Caco-2 (cell line): Measurements from ENCODE around the gene GPR119. TPM values are rescaled to one million over a fixed set of nuclear protein-coding genes. Genes with fewer than 3 reads are reported as not detected.

Experiments used
- BruUV-seq: library from RNA; stranded (reverse); fragments of 400-500 nt; replicated peaks from 2 replicates; lab custom pipeline; 2021; lab: Mats Ljungman, UMichigan
- CTCF ChIA-PET: fragments of 300-600 bp; sonication (Branson Sonifier 250); formaldehyde crosslinking; loops from one replicate; lab custom pipeline; 2022; ENCODE audit warnings: antibody characterized with exemption; lab: Charles Lee
- POLR2A ChIA-PET: fragments of 300-600 bp; sonication (Branson Sonifier 250); formaldehyde crosslinking; loops from one replicate; lab custom pipeline; 2022; ENCODE audit warnings: antibody characterized with exemption; lab: Charles Lee
- DNase-seq, 2 experiments: peaks; one replicate each; pipeline versions ENCODE4 v3.0.0 to v3.0.0-alpha.2; 2020 to 2022
- H3K27me3 ChIP-seq: replicated peaks from 2 replicates; pipeline ENCODE4 v1.6.0; 2011; ENCODE audit warnings: low read length; ENCODE audit not compliant: control insufficient read depth, insufficient read depth
- H3K36me3 ChIP-seq: 2 replicates; pipeline ENCODE4 v1.5.1; 2011; ENCODE audit warnings: low read length; ENCODE audit not compliant: control insufficient read depth, insufficient read depth
- H3K4me1 ChIP-seq: fragments of 250-450 bp; sonication (Bioruptor Pico); 2 replicates; pipeline ENCODE4 v1.5.1; 2020; ENCODE audit warnings: mild to moderate bottlenecking
- H3K4me3 ChIP-seq: 2 replicates; pipeline ENCODE4 v1.5.1; 2011; ENCODE audit warnings: low read depth, mild to moderate bottlenecking, control low read depth, low read length
- H3K9me3 ChIP-seq: fragments of 250-450 bp; sonication (Bioruptor Pico); 2 replicates; pipeline ENCODE4 v1.5.1; 2020; ENCODE audit warnings: mild to moderate bottlenecking, moderate library complexity
- H3K27ac Mint-ChIP-seq: one replicate; pipeline ENCODE4 v1.8.0; 2022; ENCODE audit warnings: mixed read lengths; ENCODE audit not compliant: unreplicated experiment
- H3K27me3 Mint-ChIP-seq: one replicate; pipeline ENCODE4 v1.8.0; 2022; ENCODE audit warnings: mixed read lengths; ENCODE audit not compliant: insufficient read depth, unreplicated experiment
- H3K36me3 Mint-ChIP-seq: one replicate; pipeline ENCODE4 v1.8.0; 2022; ENCODE audit warnings: mild to moderate bottlenecking, mixed read lengths; ENCODE audit not compliant: insufficient read depth, unreplicated experiment
- H3K4me1 Mint-ChIP-seq: one replicate; pipeline ENCODE4 v1.8.0; 2022; ENCODE audit warnings: low read depth, mixed read lengths; ENCODE audit not compliant: unreplicated experiment
- H3K4me3 Mint-ChIP-seq: one replicate; pipeline ENCODE4 v1.8.0; 2022; ENCODE audit warnings: mild to moderate bottlenecking, moderate library complexity, mixed read lengths; ENCODE audit not compliant: unreplicated experiment
- H3K9me3 Mint-ChIP-seq: one replicate; pipeline ENCODE4 v1.8.0; 2022; ENCODE audit warnings: mixed read lengths; ENCODE audit not compliant: unreplicated experiment
- intact Hi-C: fragments of 100-400 bp; cut with micrococcal nuclease; formaldehyde crosslinking; loops from one replicate; pipeline ENCODE4 v1.10.0; 2022; ENCODE audit not compliant: unreplicated experiment
- total RNA-seq: library from RNA; stranded (reverse); gene quantifications from 2 replicates; pipeline ENCODE4 v1.2.3, GENCODE V29; 2022
- TF ChIP-seq, protein P1 (sequence below), 2 experiments: fragments of 200-600 bp in 1 of 2; IDR thresholded peaks; 1 replicate in 1 of 2; 2 replicates in 1 of 2; pipeline versions ENCODE4 v1.5.1 to v1.8.0; 2011 to 2022; ENCODE audit warnings: antibody characterized with exemption in 1 of 2, control low read depth in 1 of 2, inconsistent platforms in 1 of 2, low read depth in 1 of 2, low read length in 1 of 2, mild to moderate bottlenecking in 1 of 2, moderate library complexity in 1 of 2; ENCODE audit not compliant: insufficient read depth in 1 of 2, severe bottlenecking in 1 of 2, unreplicated experiment in 1 of 2

GPR119 gene
- total RNA-seq, 1 experiment from 2014 or later = 0.29 TPM

DNA sequence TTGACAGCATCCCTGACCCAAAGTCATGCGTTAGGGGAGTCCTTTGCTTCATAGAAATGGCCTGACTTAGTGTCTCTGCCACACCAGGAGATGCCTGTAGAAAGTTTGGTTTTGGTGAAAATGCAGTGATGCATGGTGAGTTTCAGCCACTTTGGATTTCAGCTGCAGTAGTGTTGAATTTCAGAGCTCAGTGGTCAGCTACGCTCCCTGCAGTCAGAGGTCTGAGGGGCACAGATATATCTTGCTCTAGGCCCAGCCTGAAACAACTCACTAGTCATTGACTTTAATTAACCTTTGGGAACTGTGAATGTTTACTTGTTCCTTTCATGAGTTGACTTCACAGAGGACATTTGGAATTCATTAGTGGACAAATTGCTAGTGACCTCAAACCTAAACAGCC lies 33.8 kb upstream of the GPR119 start:
- H3K27me3 Mint-ChIP-seq = no peaks in the 10 kb centered on the region
- H3K36me3 ChIP-seq = no peaks in the 10 kb centered on the region
- intact Hi-C loops = no loop called here
- no peaks in the 10 kb centered on the region for H3K4me1 Mint-ChIP-seq
- TF ChIP-seq, protein P1, sequence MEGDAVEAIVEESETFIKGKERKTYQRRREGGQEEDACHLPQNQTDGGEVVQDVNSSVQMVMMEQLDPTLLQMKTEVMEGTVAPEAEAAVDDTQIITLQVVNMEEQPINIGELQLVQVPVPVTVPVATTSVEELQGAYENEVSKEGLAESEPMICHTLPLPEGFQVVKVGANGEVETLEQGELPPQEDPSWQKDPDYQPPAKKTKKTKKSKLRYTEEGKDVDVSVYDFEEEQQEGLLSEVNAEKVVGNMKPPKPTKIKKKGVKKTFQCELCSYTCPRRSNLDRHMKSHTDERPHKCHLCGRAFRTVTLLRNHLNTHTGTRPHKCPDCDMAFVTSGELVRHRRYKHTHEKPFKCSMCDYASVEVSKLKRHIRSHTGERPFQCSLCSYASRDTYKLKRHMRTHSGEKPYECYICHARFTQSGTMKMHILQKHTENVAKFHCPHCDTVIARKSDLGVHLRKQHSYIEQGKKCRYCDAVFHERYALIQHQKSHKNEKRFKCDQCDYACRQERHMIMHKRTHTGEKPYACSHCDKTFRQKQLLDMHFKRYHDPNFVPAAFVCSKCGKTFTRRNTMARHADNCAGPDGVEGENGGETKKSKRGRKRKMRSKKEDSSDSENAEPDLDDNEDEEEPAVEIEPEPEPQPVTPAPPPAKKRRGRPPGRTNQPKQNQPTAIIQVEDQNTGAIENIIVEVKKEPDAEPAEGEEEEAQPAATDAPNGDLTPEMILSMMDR (IDR thresholded peaks at IDR 0.05; ENCODE audit: insufficient read depth in 1 of 2, low read depth in 1 of 2, low read length in 1 of 2, severe bottlenecking in 1 of 2, unreplicated experiment in 1 of 2) = no peak
- no peaks in the 10 kb centered on the region for H3K4me1 ChIP-seq
- POLR2A ChIA-PET = no interaction called here
- H3K27ac Mint-ChIP-seq = no peak overlapping the region
- no peaks in the 10 kb centered on the region for H3K9me3 Mint-ChIP-seq
- no peaks in the 10 kb centered on the region for H3K9me3 ChIP-seq
- no peaks in the 10 kb centered on the region for H3K36me3 Mint-ChIP-seq
- no peak overlapping the region for H3K4me3 Mint-ChIP-seq
- H3K4me3 ChIP-seq = no peak overlapping the region
- CTCF ChIA-PET = no interaction called here
- BruUV-seq = no TSS peak
- H3K27me3 ChIP-seq = no peaks in the 10 kb centered on the region
- DNase-seq = no peak

DNA sequence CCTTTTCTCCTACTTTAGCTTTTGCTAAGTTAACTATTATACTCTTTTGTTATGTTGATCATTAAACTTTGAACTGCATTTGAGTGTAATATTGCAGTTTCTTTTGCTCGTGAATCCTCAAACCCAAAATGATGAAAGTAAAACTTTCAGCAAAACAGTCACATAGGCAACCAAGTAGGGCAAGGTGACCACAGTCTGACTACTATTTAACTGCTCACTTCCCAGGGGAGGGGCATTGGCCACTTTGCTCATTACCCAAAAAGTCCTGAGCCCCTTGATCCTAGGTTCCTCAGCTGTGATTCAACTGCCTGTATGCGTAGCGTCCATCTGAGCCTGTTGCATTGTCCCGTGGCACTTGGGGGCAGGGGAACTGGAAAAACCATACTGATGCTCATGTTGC lies 33.3 kb upstream of the GPR119 start:
- Mint-ChIP-seq H3K27ac (no peak overlapping the region), H3K9me3 (no peaks in the 10 kb centered on the region), H3K4me1 (no peaks in the 10 kb centered on the region), H3K36me3 (no peaks in the 10 kb centered on the region), H3K27me3 (no peaks in the 10 kb centered on the region), H3K4me3 (no peak overlapping the region)
- DNase-seq = no peak
- Histone ChIP-seq H3K9me3 (no peaks in the 10 kb centered on the region), H3K36me3 (no peaks in the 10 kb centered on the region), H3K4me3 (no peak overlapping the region), H3K27me3 (no peaks in the 10 kb centered on the region), H3K4me1 (no peaks in the 10 kb centered on the region)
- BruUV-seq = no TSS peak
- CTCF ChIA-PET = no interaction called here
- TF ChIP-seq, protein P1 (IDR thresholded peaks at IDR 0.05; ENCODE audit: insufficient read depth in 1 of 2, low read depth in 1 of 2, low read length in 1 of 2, severe bottlenecking in 1 of 2, unreplicated experiment in 1 of 2) = no peak
- POLR2A ChIA-PET = no interaction called here
- intact Hi-C loops = no loop called here

DNA sequence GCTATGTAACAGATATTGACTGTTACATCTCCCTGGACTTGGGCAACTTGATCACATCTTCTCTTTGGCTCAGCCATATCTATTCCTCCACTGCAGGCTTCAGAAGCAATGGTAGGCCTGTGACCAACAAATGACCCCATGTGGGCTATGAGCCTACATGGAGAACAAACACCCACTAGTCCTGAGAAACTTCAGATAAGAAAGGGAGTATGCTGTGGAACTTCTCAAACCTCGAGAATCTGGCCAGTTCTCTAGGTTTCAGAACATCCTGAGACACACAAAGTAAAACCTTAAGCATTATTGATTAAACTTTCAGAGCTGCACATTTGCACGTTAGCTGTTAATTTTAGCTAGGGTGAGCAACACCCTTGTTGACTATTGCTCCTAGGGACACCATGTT lies 32.6 kb upstream of the GPR119 start:
- no TSS peak for BruUV-seq
- TF ChIP-seq, protein P1 (IDR thresholded peaks at IDR 0.05; ENCODE audit: insufficient read depth in 1 of 2, low read depth in 1 of 2, low read length in 1 of 2, severe bottlenecking in 1 of 2, unreplicated experiment in 1 of 2) = no peak
- DNase-seq = no peak
- Histone ChIP-seq H3K9me3 (no peaks in the 10 kb centered on the region), H3K4me1 (no peaks in the 10 kb centered on the region), H3K27me3 (no peaks in the 10 kb centered on the region), H3K36me3 (no peaks in the 10 kb centered on the region), H3K4me3 (no peak overlapping the region)
- CTCF ChIA-PET = no interaction called here
- no peak overlapping the region for H3K27ac Mint-ChIP-seq
- no peaks in the 10 kb centered on the region for H3K36me3 Mint-ChIP-seq
- H3K4me3 Mint-ChIP-seq = no peak overlapping the region
- H3K4me1 Mint-ChIP-seq = no peaks in the 10 kb centered on the region
- no peaks in the 10 kb centered on the region for H3K9me3 Mint-ChIP-seq
- intact Hi-C loops = no loop called here
- no peaks in the 10 kb centered on the region for H3K27me3 Mint-ChIP-seq
- POLR2A ChIA-PET = no interaction called here
